Measurements from ENCODE around the gene CFAP43. TPM values are rescaled to one million over a fixed set of nuclear protein-coding genes. Genes with fewer than 3 reads are reported as not detected.

Gene CFAP43
- total RNA-seq, 2 experiments from 2014 or later, result not detected

GRCh38 chr10:104170610-104171254, 61.4 kb downstream of the CFAP43 start:
- no peak overlapping the region for H3K4me3 ChIP-seq (ENCODE audit: low read depth, low read length, poor library complexity, severe bottlenecking)
- H3K79me2 ChIP-seq (ENCODE audit: insufficient read depth, low read depth, low read length), result no peaks in the 10 kb centered on the region
- no peaks in the 10 kb centered on the region for H4K20me1 ChIP-seq (ENCODE audit: insufficient read depth, low read length)
- H3K4me1 ChIP-seq (ENCODE audit: insufficient read depth, low read length, poor library complexity, severe bottlenecking), result no peaks in the 10 kb centered on the region
- H3K9me2 ChIP-seq (ENCODE audit: insufficient read depth, low read length), result no peaks in the 10 kb centered on the region
- intact Hi-C loops (cut with micrococcal nuclease; ENCODE audit: unreplicated experiment), result no loop called here
- ChIA-PET CTCF (ENCODE audit: unreplicated experiment) (no interaction called here), POLR2A (no interaction called here)
- H3K36me3 ChIP-seq (ENCODE audit: insufficient read depth, low read length), result no peaks in the 10 kb centered on the region
- H3K27ac ChIP-seq (ENCODE audit: low read depth, low read length, poor library complexity, severe bottlenecking), result no peak overlapping the region
- H3K9me3 ChIP-seq (ENCODE audit: low read length), result no peaks in the 10 kb centered on the region
- no TSS peak for BruUV-seq (replicated peaks)
- no peak for TF ChIP-seq EZH2phosphoT487 (IDR thresholded peaks at IDR 0.05; ENCODE audit: borderline replicate concordance, low read depth, low read length)
- TF ChIP-seq CTCF (conservative IDR thresholded peaks at IDR 0.05; ENCODE audit: low read length), result no peak
- no peak overlapping the region for H3K4me2 ChIP-seq (ENCODE audit: low read length)
- no peak overlapping the region for H2AFZ ChIP-seq (ENCODE audit: low read length)
- DNase-seq (ENCODE audit: low spot score), result no peak

- ChIA-PET CTCF (ENCODE audit: unreplicated experiment) (no interaction called here), POLR2A (no interaction called here)
- no peaks in the 10 kb centered on the region for H3K9me2 ChIP-seq (ENCODE audit: insufficient read depth, low read length)
- no peak for DNase-seq (ENCODE audit: low spot score)
- no peaks in the 10 kb centered on the region for H3K79me2 ChIP-seq (ENCODE audit: insufficient read depth, low read depth, low read length)
- H3K36me3 ChIP-seq (ENCODE audit: insufficient read depth, low read length), result no peaks in the 10 kb centered on the region
- H2AFZ ChIP-seq (ENCODE audit: low read length), result no peak overlapping the region
- no TSS peak for BruUV-seq (replicated peaks)
- no peak overlapping the region for H3K4me2 ChIP-seq (ENCODE audit: low read length)
- H3K9me3 ChIP-seq (ENCODE audit: low read length), result peaks cover 15% of the 10 kb centered on the region; the same call in 1 of the 2 replicates
- H3K4me3 ChIP-seq (ENCODE audit: low read depth, low read length, poor library complexity, severe bottlenecking), result no peak overlapping the region
- no peak overlapping the region for H3K27ac ChIP-seq (ENCODE audit: low read depth, low read length, poor library complexity, severe bottlenecking)
- no peaks in the 10 kb centered on the region for H3K4me1 ChIP-seq (ENCODE audit: insufficient read depth, low read length, poor library complexity, severe bottlenecking)
- intact Hi-C loops (cut with micrococcal nuclease; ENCODE audit: unreplicated experiment), result no loop called here
- TF ChIP-seq CTCF (conservative IDR thresholded peaks at IDR 0.05; ENCODE audit: low read length), result no peak
- TF ChIP-seq EZH2phosphoT487 (IDR thresholded peaks at IDR 0.05; ENCODE audit: borderline replicate concordance, low read depth, low read length), result no peak
- no peaks in the 10 kb centered on the region for H4K20me1 ChIP-seq (ENCODE audit: insufficient read depth, low read length)
Observed at GRCh38 chr10:104155591-104155990, 76.6 kb downstream of the CFAP43 start.

GRCh38 chr10:104151737-104152136, 80.4 kb downstream of the CFAP43 start:
- no peaks in the 10 kb centered on the region for H3K36me3 ChIP-seq (ENCODE audit: insufficient read depth, low read length)
- BruUV-seq (replicated peaks), result no TSS peak
- H3K4me3 ChIP-seq (ENCODE audit: low read depth, low read length, poor library complexity, severe bottlenecking), result no peak overlapping the region

More at GRCh38 chr10:104151737-104152136, 80.4 kb downstream of the CFAP43 start:
- ChIA-PET CTCF (ENCODE audit: unreplicated experiment) (no interaction called here), POLR2A (no interaction called here)
- TF ChIP-seq CTCF (conservative IDR thresholded peaks at IDR 0.05; ENCODE audit: low read length) (no peak), EZH2phosphoT487 (IDR thresholded peaks at IDR 0.05; ENCODE audit: borderline replicate concordance, low read depth, low read length) (no peak)
- intact Hi-C loops (cut with micrococcal nuclease; ENCODE audit: unreplicated experiment), result no loop called here
- Histone ChIP-seq H3K4me2 (ENCODE audit: low read length) (no peak overlapping the region), H3K27ac (ENCODE audit: low read depth, low read length, poor library complexity, severe bottlenecking) (no peak overlapping the region), H3K4me1 (ENCODE audit: insufficient read depth, low read length, poor library complexity, severe bottlenecking) (no peaks in the 10 kb centered on the region), H4K20me1 (ENCODE audit: insufficient read depth, low read length) (no peaks in the 10 kb centered on the region), H3K9me3 (ENCODE audit: low read length) (peaks cover 15% of the 10 kb centered on the region; the same call in 1 of the 2 replicates), H2AFZ (ENCODE audit: low read length) (no peak overlapping the region), H3K79me2 (ENCODE audit: insufficient read depth, low read depth, low read length) (no peaks in the 10 kb centered on the region), H3K9me2 (ENCODE audit: insufficient read depth, low read length) (no peaks in the 10 kb centered on the region)
- DNase-seq (ENCODE audit: low spot score), result no peak

Data from OCI-LY7 (cell line).